ENCODE results near the gene BMPR1A.

- TF ChIP-seq CTCF (IDR thresholded peaks at IDR 0.05) (no peak), POLR2A (IDR thresholded peaks at IDR 0.05) (no peak)
These were observed 142.7 kb downstream of the BMPR1A start for GRCh38 chr10:86899132-86899531.

Measured in lower leg skin (tissue), 3 donors.